HG03280 (cell line): ENCODE measurements around the gene MAN2A1.
"Not testable (repeated sequence)": the region's sequence is repeated elsewhere in the genome, so short reads cannot be mapped to it uniquely, and the experiment has no call there.

Source experiments
- ATAC-seq: cut with Tn5 transposase; IDR thresholded peaks from one replicate; pipeline ENCODE4 v1.9.1; 2021; ENCODE audit warnings: mild to moderate bottlenecking, moderate library complexity; ENCODE audit not compliant: unreplicated experiment

MAN2A1 gene

GRCh38 chr5:109750463-109750862, 60.7 kb downstream of the MAN2A1 start:
- no peak for ATAC-seq

DNA sequence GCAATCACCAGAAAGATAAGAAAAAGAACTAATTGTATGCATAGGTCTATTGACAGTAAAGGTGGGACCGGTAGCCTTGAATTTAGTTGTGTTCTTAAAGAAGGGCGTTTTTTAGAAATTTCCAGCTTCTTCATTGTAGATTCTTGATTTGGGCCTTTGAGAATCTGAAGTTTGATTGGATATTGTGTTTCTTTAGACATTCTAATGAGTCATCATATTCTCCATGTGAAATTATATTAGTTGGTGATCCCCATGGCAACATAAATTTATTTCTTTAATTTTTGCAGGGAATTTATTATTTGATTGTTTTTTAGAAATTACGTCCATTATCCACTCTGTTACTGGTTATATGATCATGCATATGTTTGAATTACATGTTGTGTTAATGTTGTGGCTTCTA, 63.6 kb downstream of the MAN2A1 start:
- ATAC-seq: no peak

DNA sequence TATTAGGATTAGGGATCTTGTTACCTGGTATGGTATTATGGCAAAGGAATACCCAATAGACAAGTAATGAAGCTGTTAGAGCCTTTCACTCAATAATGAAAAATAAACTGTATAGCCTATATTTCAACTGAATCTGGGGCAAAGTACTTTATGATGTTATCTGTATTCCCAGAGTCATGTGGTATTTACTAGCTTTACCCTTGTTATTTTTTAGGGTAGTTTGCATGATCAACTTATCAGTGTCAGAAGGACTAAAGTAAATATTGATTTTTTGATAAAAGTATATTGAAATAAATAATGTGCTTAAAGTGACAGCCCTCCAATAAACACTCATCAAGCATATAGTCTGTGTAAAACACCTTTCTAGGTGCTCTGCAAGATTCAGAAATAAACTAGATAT, 64.6 kb downstream of the MAN2A1 start:
- ATAC-seq: no peak

- ATAC-seq: no peak
Measured at GRCh38 chr5:109755761-109756160, 66.0 kb downstream of the MAN2A1 start.

GRCh38 chr5:109756543-109757185, 66.9 kb downstream of the MAN2A1 start:
- ATAC-seq: no peak

DNA sequence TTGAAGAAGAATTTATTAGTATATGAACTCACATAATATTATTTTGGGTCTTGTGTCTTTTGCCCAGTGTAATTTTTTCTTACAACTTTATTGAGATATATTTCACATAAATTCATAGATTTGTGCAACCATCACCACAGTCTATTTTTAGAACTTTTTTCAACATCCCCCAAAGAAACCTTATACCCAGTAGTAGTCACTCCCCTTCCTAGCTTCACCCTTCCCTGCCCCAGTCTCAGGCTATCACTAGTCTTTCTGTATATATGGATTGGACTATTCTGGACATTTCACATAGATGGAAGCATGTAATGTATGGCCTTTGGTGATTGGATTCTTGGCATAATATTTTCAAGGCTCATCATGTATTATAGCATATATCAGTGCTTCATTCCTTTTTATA, 67.8 kb downstream of the MAN2A1 start:
- no peak for ATAC-seq

DNA sequence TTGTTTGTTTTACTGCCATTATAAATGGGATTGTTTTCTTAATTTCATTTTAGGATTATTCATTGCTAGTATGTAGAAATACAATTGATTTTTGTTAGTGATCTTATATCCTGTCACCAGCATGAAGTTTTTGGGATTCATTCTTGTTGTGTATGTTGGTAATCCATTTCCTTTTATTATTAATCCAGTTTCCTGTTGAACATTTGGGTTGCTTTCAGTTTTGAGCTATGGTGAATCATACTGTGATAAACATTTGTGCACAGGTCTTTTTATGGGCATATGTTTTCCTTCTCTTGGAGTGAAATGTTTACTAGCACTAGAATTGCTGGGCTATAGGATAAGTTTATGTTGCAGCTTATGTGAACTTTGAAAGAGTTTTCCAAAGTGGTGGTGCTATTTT, 69.6 kb downstream of the MAN2A1 start:
- ATAC-seq: no peak

DNA sequence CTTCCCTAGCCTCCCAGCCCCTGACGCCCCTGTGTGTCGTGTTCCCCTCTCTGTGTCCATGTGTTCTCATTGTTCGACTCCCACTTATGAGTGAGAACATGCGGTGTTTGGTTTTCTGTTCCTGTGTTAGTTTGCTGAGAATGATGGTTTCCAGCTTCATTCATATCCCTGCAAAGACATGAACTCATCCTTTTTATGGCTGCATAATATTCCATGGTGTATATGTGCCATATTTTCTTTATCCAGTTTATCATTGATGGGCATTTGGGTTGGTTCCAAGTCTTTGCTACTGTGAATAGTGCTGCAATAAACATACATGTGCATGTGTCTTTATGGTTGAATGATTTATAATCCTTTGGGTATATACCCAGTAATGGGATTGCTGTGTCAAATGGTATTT, 70.4 kb downstream of the MAN2A1 start:
- ATAC-seq: not testable (repeated sequence)

- no peak for ATAC-seq
Measured at GRCh38 chr5:109762821-109763220, 73.1 kb downstream of the MAN2A1 start.

DNA sequence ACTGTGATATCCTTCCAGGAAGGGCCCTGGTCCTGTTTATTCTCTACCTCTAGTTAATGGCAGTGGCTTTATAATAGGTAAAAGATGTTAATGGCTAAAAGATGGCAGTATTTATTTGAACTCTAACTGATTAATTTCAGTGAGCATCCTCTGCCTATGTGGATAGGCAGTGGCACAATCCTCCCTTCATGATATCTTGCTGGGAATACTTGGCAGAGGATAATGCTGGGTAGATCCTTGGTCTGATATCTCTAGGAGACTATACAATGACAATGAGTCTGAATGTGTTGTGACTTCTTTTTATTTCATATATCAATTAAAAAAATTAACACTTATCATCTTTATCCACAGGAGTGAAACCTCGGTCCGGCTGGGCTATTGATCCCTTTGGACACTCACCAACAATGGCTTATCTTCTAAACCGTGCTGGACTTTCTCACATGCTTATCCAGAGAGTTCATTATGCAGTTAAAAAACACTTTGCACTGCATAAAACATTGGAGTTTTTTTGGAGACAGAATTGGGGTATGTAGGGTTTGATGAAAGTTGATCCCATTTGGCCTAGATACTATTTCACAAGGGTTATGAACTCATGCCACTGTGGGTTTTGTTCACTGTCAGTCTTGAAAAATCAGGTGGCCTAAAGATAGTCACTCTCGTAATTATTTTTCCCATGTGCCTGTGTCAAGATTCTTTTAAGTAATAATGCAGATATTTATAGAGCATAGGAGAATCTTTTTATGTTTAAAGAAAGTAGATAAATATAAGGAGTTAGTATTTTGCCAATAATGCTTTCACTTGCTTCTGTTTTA, 77.7 kb downstream of the MAN2A1 start:
- ATAC-seq: no peak

DNA sequence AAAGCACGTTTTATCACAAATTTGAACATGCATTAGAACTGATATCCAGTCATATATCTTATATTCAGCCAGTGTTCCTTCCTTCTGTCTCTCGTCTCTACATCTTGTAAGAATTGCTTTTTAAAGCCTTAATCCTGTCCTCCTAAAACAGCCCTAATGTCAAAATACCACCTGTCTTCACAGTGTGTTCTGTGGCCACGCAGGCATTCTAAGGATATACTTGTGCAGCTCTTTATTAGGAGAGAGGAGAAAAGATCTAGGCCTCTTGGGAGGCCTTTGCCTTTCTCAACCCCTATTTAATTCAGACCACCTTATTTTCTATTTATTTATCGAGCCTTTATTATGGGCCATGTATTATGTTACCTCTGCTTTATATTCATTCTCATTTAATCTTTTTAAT, 78.3 kb downstream of the MAN2A1 start:
- ATAC-seq: no peak

DNA sequence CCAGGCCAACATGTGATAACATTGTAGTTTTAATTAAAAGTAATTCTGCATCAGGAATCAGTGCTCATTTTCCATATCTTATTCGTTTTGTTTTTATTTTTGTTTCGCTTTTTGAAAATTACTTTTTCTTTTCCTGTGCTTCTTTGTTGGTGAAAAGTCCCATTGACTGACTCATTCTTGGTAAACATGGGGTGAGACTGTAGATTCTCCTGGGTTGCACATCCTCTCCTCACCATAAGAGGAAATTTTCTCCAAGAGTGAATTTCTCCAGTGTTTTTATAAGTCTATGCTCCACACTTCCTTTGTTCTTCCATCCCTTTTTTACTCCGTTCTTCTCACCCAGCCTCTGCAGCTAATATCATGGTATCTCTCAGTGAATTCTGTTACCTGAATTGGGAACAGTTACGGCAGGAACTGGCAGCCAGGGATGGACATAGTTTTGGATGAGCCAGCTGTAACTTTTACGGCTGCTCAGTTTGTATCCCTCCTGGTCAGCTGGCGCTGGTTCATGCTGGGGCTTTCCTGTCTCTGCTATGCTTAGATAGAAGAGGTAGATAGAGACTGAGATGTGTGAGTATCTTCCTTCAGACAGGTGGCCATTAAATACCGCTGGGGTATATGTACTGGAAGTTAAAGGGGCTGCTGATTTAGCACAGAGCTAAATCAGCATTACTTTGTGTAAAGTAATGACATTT, 80.0 kb downstream of the MAN2A1 start:
- ATAC-seq: no peak

- ATAC-seq: no peak
Measured at GRCh38 chr5:109775130-109775529, 85.4 kb downstream of the MAN2A1 start.

- no peak for ATAC-seq
Measured at GRCh38 chr5:109779036-109779735, 89.5 kb downstream of the MAN2A1 start.

DNA sequence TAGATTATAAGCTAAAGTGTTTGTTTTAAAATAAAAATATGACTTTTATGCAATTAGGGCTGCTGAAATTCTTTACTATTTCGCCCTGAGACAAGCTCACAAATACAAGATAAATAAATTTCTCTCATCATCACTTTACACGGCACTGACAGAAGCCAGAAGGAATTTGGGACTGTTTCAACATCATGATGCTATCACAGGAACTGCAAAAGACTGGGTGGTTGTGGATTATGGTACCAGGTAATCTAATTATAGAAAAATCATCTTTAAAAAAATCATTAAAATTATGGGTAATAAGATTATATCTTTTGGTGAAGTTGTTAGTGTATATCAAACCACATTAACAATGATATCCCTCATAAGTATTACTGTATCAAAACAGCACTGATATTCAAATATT, 95.0 kb downstream of the MAN2A1 start:
- no peak for ATAC-seq

GRCh38 chr5:109786206-109786855, 96.6 kb downstream of the MAN2A1 start:
- no peak for ATAC-seq

- ATAC-seq: peak; percentile 96
Measured at GRCh38 chr5:109788596-109788995, 98.9 kb downstream of the MAN2A1 start.

GRCh38 chr5:109792613-109793012, 102.9 kb downstream of the MAN2A1 start:
- ATAC-seq: no peak

DNA sequence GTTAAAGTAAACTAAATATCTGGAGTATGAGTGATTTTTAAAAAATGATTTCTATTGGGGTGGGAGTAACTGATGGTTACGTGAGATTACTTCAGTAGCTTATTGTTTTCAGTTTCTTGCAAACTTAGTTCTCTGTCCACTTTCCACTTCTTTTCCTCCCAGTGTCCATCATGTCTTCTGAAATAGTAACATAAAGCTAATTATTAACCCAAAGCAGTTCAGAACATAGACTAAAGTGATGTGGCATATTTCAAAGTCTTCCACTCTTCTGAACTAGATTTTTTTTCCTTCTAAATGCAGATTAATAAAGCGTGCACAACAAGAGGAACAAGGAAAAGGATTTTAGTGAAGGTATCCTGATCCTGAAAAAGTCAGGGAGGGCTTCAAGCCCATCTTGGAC, 114.1 kb downstream of the MAN2A1 start:
- ATAC-seq: no peak

DNA sequence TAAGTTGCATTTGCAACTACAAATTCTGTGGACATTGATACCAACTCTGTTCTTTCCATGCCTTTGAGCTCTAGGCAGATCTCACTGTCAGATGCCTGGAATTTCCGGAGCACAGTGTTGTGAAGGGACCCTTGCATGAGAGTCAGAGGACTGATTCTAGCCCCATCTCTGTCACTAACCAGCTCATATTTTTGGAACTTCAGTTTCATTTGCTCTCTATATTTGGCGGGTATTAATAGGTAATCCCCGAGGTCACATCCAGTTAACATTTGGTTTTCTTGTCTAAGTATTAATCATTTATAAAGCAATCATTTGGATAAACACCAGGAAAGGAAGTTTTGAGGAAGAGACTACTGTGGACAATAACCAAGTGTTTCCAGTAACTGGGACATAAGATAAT, 115.7 kb downstream of the MAN2A1 start:
- ATAC-seq: no peak

DNA sequence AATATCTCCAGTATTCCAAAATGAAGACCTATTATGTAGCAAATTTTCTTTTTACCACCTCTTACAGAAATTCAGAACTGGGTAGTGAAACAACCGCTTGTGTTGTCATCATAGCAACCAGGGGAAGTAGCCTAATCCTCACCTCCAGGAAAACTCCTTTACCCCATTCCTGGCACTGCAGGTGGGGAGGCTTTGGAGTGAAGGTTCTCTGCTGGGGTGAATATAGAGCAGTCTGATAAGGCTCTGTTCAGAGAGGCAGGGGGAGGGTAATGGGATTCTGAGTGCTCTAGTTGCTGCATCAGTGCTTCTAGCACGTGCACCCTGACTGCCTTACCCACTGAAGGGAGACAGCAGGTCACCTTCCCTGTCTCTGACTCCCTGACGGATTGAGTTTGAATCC, 116.2 kb downstream of the MAN2A1 start:
- no peak for ATAC-seq
